Transverse colon (tissue), 3 donors: ENCODE measurements around the gene PTPN7.
"Not testable (repeated sequence)": the region's sequence is repeated elsewhere in the genome, so short reads cannot be mapped to it uniquely, and the experiment has no call there.

Source experiments
- CTCF ChIP-seq, 5 experiments: fragments of 200-600 bp in 3 of 5; fragments of 450-650 bp in 2 of 5; sonication (generic) in 3 of 5; IDR thresholded peaks; 1 replicate in 2 of 5; 2 replicates in 3 of 5; pipeline ENCODE4 v1.5.1; 2016 to 2017; ENCODE audit warnings: antibody characterized with exemption in 5 of 5, inconsistent platforms in 3 of 5, mild to moderate bottlenecking in 2 of 5, moderate library complexity in 1 of 5
- POLR2A ChIP-seq: fragments of 450-650 bp; IDR thresholded peaks from one replicate; pipeline ENCODE4 v1.6.1; 2016; ENCODE audit warnings: antibody characterized with exemption, mild to moderate bottlenecking, moderate library complexity

- TF ChIP-seq POLR2A; CTCF (IDR thresholded peaks at IDR 0.05): not testable (repeated sequence)
Measured at GRCh38 chr1:202111589-202111988, 48.8 kb downstream of the PTPN7 start.
